Natural killer cell (primary cell): ENCODE data around the gene CBLB. TPM values are rescaled to one million over a fixed set of nuclear protein-coding genes. Genes with fewer than 3 reads are reported as not detected.

ENCODE experiments used
- ATAC-seq, 3 donors: fragments of 150-1000 bp in 2 of 3; fragments of 200-7000 bp in 1 of 3; cut with Tn5 transposase; 1 replicate in 1 of 3; 2 replicates in 2 of 3; pipeline ENCODE4 v1.10.0; 2021; ENCODE audit warnings: mild to moderate bottlenecking in 2 of 3, moderate library complexity in 2 of 3
- DNase-seq, 2 donors: peaks; one replicate each; pipeline versions ENCODE4 v3.0.0 to v3.0.0-alpha.2; 2013 to 2021; ENCODE audit warnings: mixed read lengths in 1 of 2
- H3K27ac ChIP-seq: one replicate; pipeline ENCODE4 v1.5.1; 2013; ENCODE audit warnings: mild to moderate bottlenecking, low read length
- H3K27me3 ChIP-seq: one replicate; pipeline ENCODE4 v1.6.1; 2013; ENCODE audit warnings: low read length; ENCODE audit not compliant: control insufficient read depth, insufficient read depth
- H3K36me3 ChIP-seq: one replicate; pipeline ENCODE4 v1.6.1; 2013; ENCODE audit warnings: low read length; ENCODE audit not compliant: control insufficient read depth, insufficient read depth
- H3K4me1 ChIP-seq: one replicate; pipeline ENCODE4 v1.6.1; 2013; ENCODE audit warnings: low read length; ENCODE audit not compliant: control insufficient read depth, insufficient read depth
- H3K4me3 ChIP-seq: one replicate; pipeline ENCODE4 v1.5.1; 2013; ENCODE audit warnings: low read length
- H3K9me3 ChIP-seq: one replicate; pipeline ENCODE4 v1.6.1; 2013; ENCODE audit warnings: low read length; ENCODE audit not compliant: control insufficient read depth, insufficient read depth
- H3K27ac Mint-ChIP-seq, 2 donors: one replicate each; pipeline ENCODE4 v1.8.0; 2022; ENCODE audit warnings: mild to moderate bottlenecking in 2 of 2, mixed read lengths in 2 of 2, moderate library complexity in 1 of 2
- H3K27me3 Mint-ChIP-seq, 2 donors: one replicate each; pipeline ENCODE4 v1.8.0; 2022; ENCODE audit warnings: low read depth in 2 of 2, mixed read lengths in 2 of 2
- H3K36me3 Mint-ChIP-seq: one replicate; pipeline ENCODE4 v1.8.0; 2022; ENCODE audit warnings: mixed read lengths
- H3K4me1 Mint-ChIP-seq, 2 donors: one replicate each; pipeline ENCODE4 v1.8.0; 2022; ENCODE audit warnings: mixed read lengths in 2 of 2
- H3K4me3 Mint-ChIP-seq: one replicate; pipeline ENCODE4 v1.8.0; 2022; ENCODE audit warnings: mild to moderate bottlenecking, moderate library complexity, mixed read lengths
- H3K9me3 Mint-ChIP-seq, 2 donors: one replicate each; pipeline ENCODE4 v1.8.0; 2022; ENCODE audit warnings: mixed read lengths in 2 of 2
- CTCF ChIP-seq: fragments of 200-600 bp; IDR thresholded peaks from one replicate; pipeline ENCODE4 v1.8.0; 2022; ENCODE audit warnings: antibody characterized with exemption
- WGBS: methylation state at CpG from one replicate; pipeline ENCODE4 v1.1.7; 2013; ENCODE audit warnings: missing lambda C conversion rate; ENCODE audit not compliant: insufficient coverage; 5-methylcytosine and 5-hydroxymethylcytosine counted together
- intact Hi-C: fragments of 100-400 bp; cut with micrococcal nuclease; formaldehyde crosslinking; loops from one replicate; pipeline ENCODE4 v1.14.2; 2022
- total RNA-seq, 4 donors: library from RNA; stranded (reverse); fragments of 120-200 nt in 1 of 4; gene quantifications; one replicate each; pipeline versions ENCODE4 v1.2.3 to v1.2.4, GENCODE V29; 2013 to 2022

Gene CBLB
- total RNA-seq, 3 donors from 2014 or later (not counting 1 experiment from before 2014, with no cell fraction given), result 180 to 287 (median 230) TPM

- H3K4me3 ChIP-seq, result no peak overlapping the region
- H3K36me3 Mint-ChIP-seq, result no peaks in the 10 kb centered on the region
These were observed 123.8 kb downstream of the CBLB start for GRCh38 chr3:105745046-105745445.

GRCh38 chr3:105744202-105744601 is 124.6 kb downstream of the CBLB start:
- H3K4me1 Mint-ChIP-seq, result peaks cover 48 to 60% of the 10 kb centered on the region in 2 donors
- intact Hi-C loops, result no loop called here
- no peaks in the 10 kb centered on the region for H3K36me3 Mint-ChIP-seq
- no peaks in the 10 kb centered on the region for H3K9me3 Mint-ChIP-seq
- DNase-seq, result no peak
- H3K27ac Mint-ChIP-seq, result peak overlapping the region; percentile 89 to 93
- no CpG with 5 or more reads among the region's 1 CpG for WGBS
- no peak for TF ChIP-seq CTCF
- H3K36me3 ChIP-seq, result peaks cover 25% of the 10 kb centered on the region
- H3K27me3 Mint-ChIP-seq, result no peaks in the 10 kb centered on the region
- ATAC-seq, result no peak
- H3K9me3 ChIP-seq, result no peaks in the 10 kb centered on the region
- H3K27ac ChIP-seq, result no peak overlapping the region
- H3K27me3 ChIP-seq, result no peaks in the 10 kb centered on the region
- H3K4me1 ChIP-seq, result peaks cover 27% of the 10 kb centered on the region
- no peak overlapping the region for H3K4me3 ChIP-seq
- H3K4me3 Mint-ChIP-seq, result peak overlapping the region; percentile 35

More at GRCh38 chr3:105745046-105745445, 123.8 kb downstream of the CBLB start:
- Mint-ChIP-seq H3K9me3 (no peaks in the 10 kb centered on the region), H3K4me3 (no peak overlapping the region), H3K4me1 (peaks cover 41 to 56% of the 10 kb centered on the region in 2 donors), H3K27me3 (no peaks in the 10 kb centered on the region), H3K27ac (peak overlapping the region; percentile 89 to 93)
- H3K9me3 ChIP-seq, result no peaks in the 10 kb centered on the region
- TF ChIP-seq CTCF, result no peak
- H3K4me1 ChIP-seq, result peaks cover 26% of the 10 kb centered on the region
- H3K27ac ChIP-seq, result peak overlapping the region; percentile 5
- DNase-seq, result no peak
- ATAC-seq, result no peak
- intact Hi-C loops, result no loop called here
- no CpG with 5 or more reads among the region's 3 CpGs for WGBS
- no peaks in the 10 kb centered on the region for H3K27me3 ChIP-seq
- H3K36me3 ChIP-seq, result peaks cover 22% of the 10 kb centered on the region

- no peak overlapping the region for H3K27ac ChIP-seq
- intact Hi-C loops, result no loop called here
- H3K36me3 ChIP-seq, result peaks cover 47% of the 10 kb centered on the region
These were observed 135.5 kb downstream of the CBLB start for GRCh38 chr3:105733356-105733755.

More at GRCh38 chr3:105733356-105733755, 135.5 kb downstream of the CBLB start:
- ATAC-seq, result no peak
- 20% methylated on average over 1 of the region's 2 CpGs for whole genome bisulfite sequencing
- no peak for TF ChIP-seq CTCF
- Histone ChIP-seq H3K4me3 (no peak overlapping the region), H3K4me1 (peaks cover 2% of the 10 kb centered on the region), H3K27me3 (no peaks in the 10 kb centered on the region), H3K9me3 (no peaks in the 10 kb centered on the region)
- Mint-ChIP-seq H3K27me3 (no peaks in the 10 kb centered on the region), H3K36me3 (peaks cover under 1% of the 10 kb centered on the region), H3K27ac (no peak overlapping the region), H3K4me3 (no peak overlapping the region), H3K9me3 (no peaks in the 10 kb centered on the region), H3K4me1 (peaks cover 22 to 23% of the 10 kb centered on the region in 2 donors)
- no peak for DNase-seq
